ENCODE measurements around the gene MRPL55.

DNA sequence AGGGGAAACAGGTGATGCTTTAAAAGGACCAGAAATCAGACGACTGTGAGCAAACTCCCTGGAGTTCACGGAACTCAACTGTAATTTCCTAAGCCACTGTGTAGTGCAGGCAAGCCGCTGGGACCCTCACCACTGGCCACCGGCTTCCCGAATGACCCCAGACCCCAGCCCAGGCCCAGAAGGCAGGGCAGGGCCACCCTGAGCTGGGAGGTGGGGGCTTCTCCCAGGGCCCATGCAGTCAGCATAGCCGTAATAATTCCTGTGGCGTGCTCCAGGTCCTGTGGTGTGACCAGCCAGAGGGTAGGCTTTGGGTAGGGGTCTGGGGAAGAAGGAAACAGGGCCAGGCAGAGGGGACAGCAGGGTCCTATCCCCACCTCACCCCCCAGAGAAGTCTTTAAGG, 30.1 kb downstream of the MRPL55 start:
- TF ChIP-seq, protein P1, sequence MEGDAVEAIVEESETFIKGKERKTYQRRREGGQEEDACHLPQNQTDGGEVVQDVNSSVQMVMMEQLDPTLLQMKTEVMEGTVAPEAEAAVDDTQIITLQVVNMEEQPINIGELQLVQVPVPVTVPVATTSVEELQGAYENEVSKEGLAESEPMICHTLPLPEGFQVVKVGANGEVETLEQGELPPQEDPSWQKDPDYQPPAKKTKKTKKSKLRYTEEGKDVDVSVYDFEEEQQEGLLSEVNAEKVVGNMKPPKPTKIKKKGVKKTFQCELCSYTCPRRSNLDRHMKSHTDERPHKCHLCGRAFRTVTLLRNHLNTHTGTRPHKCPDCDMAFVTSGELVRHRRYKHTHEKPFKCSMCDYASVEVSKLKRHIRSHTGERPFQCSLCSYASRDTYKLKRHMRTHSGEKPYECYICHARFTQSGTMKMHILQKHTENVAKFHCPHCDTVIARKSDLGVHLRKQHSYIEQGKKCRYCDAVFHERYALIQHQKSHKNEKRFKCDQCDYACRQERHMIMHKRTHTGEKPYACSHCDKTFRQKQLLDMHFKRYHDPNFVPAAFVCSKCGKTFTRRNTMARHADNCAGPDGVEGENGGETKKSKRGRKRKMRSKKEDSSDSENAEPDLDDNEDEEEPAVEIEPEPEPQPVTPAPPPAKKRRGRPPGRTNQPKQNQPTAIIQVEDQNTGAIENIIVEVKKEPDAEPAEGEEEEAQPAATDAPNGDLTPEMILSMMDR (conservative IDR thresholded peaks at IDR 0.05; ENCODE audit: low read length) = no peak
- TF ChIP-seq EZH2phosphoT487 (IDR thresholded peaks at IDR 0.05; ENCODE audit: borderline replicate concordance) = no peak
